Coronary artery (tissue), 2 donors: ENCODE results near the gene KATNAL1.

Source experiments
- DNase-seq: peaks from one replicate; pipeline ENCODE4 v3.0.0-alpha.2; 2017; ENCODE audit warnings: low spot score
- H3K27ac ChIP-seq, 2 donors: fragments of 200-600 bp; sonication (generic); one replicate each; pipeline ENCODE4 v1.5.1; 2016 to 2019
- H3K4me3 ChIP-seq: fragments of 200-600 bp; sonication (generic); 2 replicates; pipeline ENCODE4 v1.5.1; 2016; ENCODE audit warnings: mild to moderate bottlenecking, moderate library complexity
- CTCF ChIP-seq: fragments of 200-600 bp; sonication (generic); IDR thresholded peaks from one replicate; pipeline ENCODE4 v1.5.1; 2019; ENCODE audit warnings: antibody characterized with exemption

KATNAL1 gene

GRCh38 chr13:30308548-30308947 is 1.2 kb upstream of the KATNAL1 start:
- Histone ChIP-seq H3K27ac (no peak overlapping the region), H3K4me3 (no peak overlapping the region)
- TF ChIP-seq CTCF: no peak
- no peak for DNase-seq

- Histone ChIP-seq H3K4me3 (peak overlapping the region; percentile 85), H3K27ac (peak overlapping the region in 1 of 2 donors; percentile 95)
- no peak for DNase-seq
- no peak for TF ChIP-seq CTCF
Observed at GRCh38 chr13:30307971-30308290, 580 bp upstream of the KATNAL1 start.

- H3K27ac ChIP-seq: peak overlapping the region; percentile 92 to 95
- peak overlapping the region; percentile 85 for H3K4me3 ChIP-seq
- no peak for TF ChIP-seq CTCF
- DNase-seq: peak; percentile 94
Observed at GRCh38 chr13:30306762-30307193, 573 bp downstream of the KATNAL1 start.

- H3K4me3 ChIP-seq: peak overlapping the region; percentile 10
- no peak overlapping the region for H3K27ac ChIP-seq
- DNase-seq: no peak
- no peak for TF ChIP-seq CTCF
Observed at GRCh38 chr13:30305456-30305970, 1.8 kb downstream of the KATNAL1 start.

GRCh38 chr13:30303269-30303668 is 4.1 kb downstream of the KATNAL1 start:
- Histone ChIP-seq H3K27ac (no peak overlapping the region), H3K4me3 (no peak overlapping the region)
- DNase-seq: no peak
- TF ChIP-seq CTCF: no peak

- no peak overlapping the region for H3K4me3 ChIP-seq
- TF ChIP-seq CTCF: no peak
- H3K27ac ChIP-seq: no peak overlapping the region
- DNase-seq: no peak
Observed at GRCh38 chr13:30301827-30302226, 5.5 kb downstream of the KATNAL1 start.

- no peak for TF ChIP-seq CTCF
- Histone ChIP-seq H3K27ac (no peak overlapping the region), H3K4me3 (no peak overlapping the region)
- DNase-seq: no peak
Observed at GRCh38 chr13:30300596-30300995, 6.8 kb downstream of the KATNAL1 start.
